Bronchial epithelial cell (primary cell): ENCODE results near the gene THRB. TPM values are rescaled to one million over a fixed set of nuclear protein-coding genes. Genes with fewer than 3 reads are reported as not detected.

Experiments used
- DNase-seq: peaks from one replicate; pipeline ENCODE4 v3.0.0-alpha.2; 2010; ENCODE audit warnings: low read depth
- FAIRE-seq: peaks from 2 replicates; lab custom pipeline; 2011; peaks lifted over from hg19 to GRCh38; lab: Jason Lieb, UNC
- H3K27me3 ChIP-seq: 2 replicates; pipeline ENCODE4 v1.5.1; 2011; ENCODE audit warnings: low read length; ENCODE audit not compliant: control insufficient read depth, insufficient read depth
- H3K36me3 ChIP-seq: 2 replicates; pipeline ENCODE4 v1.5.1; 2011; ENCODE audit warnings: low read length; ENCODE audit not compliant: control insufficient read depth, insufficient read depth
- H3K4me3 ChIP-seq: 2 replicates; pipeline ENCODE4 v1.5.1; 2011; ENCODE audit warnings: mild to moderate bottlenecking, low read depth, low read length, control low read depth
- total RNA-seq: library from RNA; depleted of rRNA; stranded (reverse); fragments of >200 nt; gene quantifications from 2 replicates; pipeline ENCODE4 v1.2.1, GENCODE V29; 2014
- TF ChIP-seq, protein P1 (sequence below): IDR thresholded peaks from 2 replicates; pipeline ENCODE4 v1.5.1; 2011; ENCODE audit warnings: mild to moderate bottlenecking, moderate library complexity, low read length, control low read depth, inconsistent platforms; ENCODE audit not compliant: insufficient read depth, severe bottlenecking

Gene THRB
- total RNA-seq = 7.6 and 9.0 TPM in 2 replicates

- TF ChIP-seq, protein P1, sequence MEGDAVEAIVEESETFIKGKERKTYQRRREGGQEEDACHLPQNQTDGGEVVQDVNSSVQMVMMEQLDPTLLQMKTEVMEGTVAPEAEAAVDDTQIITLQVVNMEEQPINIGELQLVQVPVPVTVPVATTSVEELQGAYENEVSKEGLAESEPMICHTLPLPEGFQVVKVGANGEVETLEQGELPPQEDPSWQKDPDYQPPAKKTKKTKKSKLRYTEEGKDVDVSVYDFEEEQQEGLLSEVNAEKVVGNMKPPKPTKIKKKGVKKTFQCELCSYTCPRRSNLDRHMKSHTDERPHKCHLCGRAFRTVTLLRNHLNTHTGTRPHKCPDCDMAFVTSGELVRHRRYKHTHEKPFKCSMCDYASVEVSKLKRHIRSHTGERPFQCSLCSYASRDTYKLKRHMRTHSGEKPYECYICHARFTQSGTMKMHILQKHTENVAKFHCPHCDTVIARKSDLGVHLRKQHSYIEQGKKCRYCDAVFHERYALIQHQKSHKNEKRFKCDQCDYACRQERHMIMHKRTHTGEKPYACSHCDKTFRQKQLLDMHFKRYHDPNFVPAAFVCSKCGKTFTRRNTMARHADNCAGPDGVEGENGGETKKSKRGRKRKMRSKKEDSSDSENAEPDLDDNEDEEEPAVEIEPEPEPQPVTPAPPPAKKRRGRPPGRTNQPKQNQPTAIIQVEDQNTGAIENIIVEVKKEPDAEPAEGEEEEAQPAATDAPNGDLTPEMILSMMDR = peak; percentile 16
- peak within 1 kb of the TSS; percentile 82 for H3K4me3 ChIP-seq
- no peaks in the 10 kb centered on the region for H3K27me3 ChIP-seq
- DNase-seq (peak; percentile 46), FAIRE-seq (no peak)
- no peaks in the 10 kb centered on the region for H3K36me3 ChIP-seq
Observed at GRCh38 chr3:24494618-24495325, at the start of gene THRB. THRB (minus strand) TSS chr3:24494850.

DNA sequence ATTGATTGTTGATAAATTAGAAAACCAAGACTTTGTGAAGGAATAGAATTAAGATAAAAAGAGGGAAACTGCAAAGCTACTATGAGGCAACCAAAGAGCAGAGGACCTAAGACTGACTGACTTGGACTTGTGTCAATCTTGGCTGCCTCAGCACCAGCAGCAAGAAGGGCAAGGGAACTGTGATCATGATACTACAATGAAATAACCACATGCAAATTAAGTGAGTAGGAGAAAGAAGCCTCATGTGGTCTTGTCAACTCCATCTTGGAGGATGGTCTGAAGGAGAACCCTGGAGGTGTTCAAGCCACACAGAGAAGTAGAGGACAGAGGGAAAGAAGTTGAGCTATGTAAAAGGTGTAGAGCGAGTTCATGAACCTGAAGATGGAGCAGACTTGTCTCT is 47.3 kb upstream of the THRB start:
- DNase-seq = no peak
- Histone ChIP-seq H3K4me3 (no peak overlapping the region), H3K27me3 (no peaks in the 10 kb centered on the region), H3K36me3 (no peaks in the 10 kb centered on the region)
- TF ChIP-seq, protein P1 = no peak
- FAIRE-seq = no peak

GRCh38 chr3:24540821-24541220 is 46.2 kb upstream of the THRB start:
- H3K36me3 ChIP-seq = no peaks in the 10 kb centered on the region
- no peak overlapping the region for H3K4me3 ChIP-seq
- DNase-seq (no peak), FAIRE-seq (no peak)
- TF ChIP-seq, protein P1 = no peak
- no peaks in the 10 kb centered on the region for H3K27me3 ChIP-seq

GRCh38 chr3:24539699-24540098 is 45.0 kb upstream of the THRB start:
- TF ChIP-seq, protein P1 = no peak
- Histone ChIP-seq H3K36me3 (no peaks in the 10 kb centered on the region), H3K27me3 (no peaks in the 10 kb centered on the region), H3K4me3 (no peak overlapping the region)
- DNase-seq (no peak), FAIRE-seq (no peak)

GRCh38 chr3:24538891-24539290 is 44.2 kb upstream of the THRB start:
- TF ChIP-seq, protein P1 = no peak

More at GRCh38 chr3:24538891-24539290, 44.2 kb upstream of the THRB start:
- H3K27me3 ChIP-seq = no peaks in the 10 kb centered on the region
- no peaks in the 10 kb centered on the region for H3K36me3 ChIP-seq
- no peak overlapping the region for H3K4me3 ChIP-seq
- DNase-seq (no peak), FAIRE-seq (no peak)
